ENCODE data around the gene SNTA1. TPM values are rescaled to one million over a fixed set of nuclear protein-coding genes. Genes with fewer than 3 reads are reported as not detected.

The SNTA1 gene
- total RNA-seq, 1 experiment from 2014 or later, result 9.9 TPM

- H3K27ac ChIP-seq (ENCODE audit: insufficient read length, low read depth, low read length), result no peak overlapping the region
- H3K79me2 ChIP-seq (ENCODE audit: insufficient read depth, low read length), result no peaks in the 10 kb centered on the region
- H2BK15ac ChIP-seq (ENCODE audit: low read depth, low read length), result no peak overlapping the region
- Mint-ChIP-seq H3K27ac (no peak overlapping the region), H3K27me3 (ENCODE audit: low read depth) (no peaks in the 10 kb centered on the region), H3K36me3 (ENCODE audit: insufficient read depth in 1 of 3, low read depth in 3 of 3) (peaks cover 29 to 70% (median 48%) of the 10 kb centered on the region in 3 experiments), H3K4me1 (no peaks in the 10 kb centered on the region), H3K4me3 (no peak overlapping the region), H3K9me3 (no peaks in the 10 kb centered on the region)
- no peak overlapping the region for H3T11ph ChIP-seq (ENCODE audit: low read length)
- H3K4ac ChIP-seq (ENCODE audit: low read depth, low read length), result no peak overlapping the region
- H4K5ac ChIP-seq (ENCODE audit: insufficient read length, low read depth, low read length), result no peak overlapping the region
- no peak overlapping the region for H3K9ac ChIP-seq (ENCODE audit: extremely low read depth, insufficient read length, low read length)
- no peak overlapping the region for H3K56ac ChIP-seq (ENCODE audit: insufficient read length, low read depth, low read length)
- no peaks in the 10 kb centered on the region for H4K20me1 ChIP-seq (ENCODE audit: control insufficient read depth, insufficient read depth, insufficient read length)
- no peaks in the 10 kb centered on the region for H3K23me2 ChIP-seq (ENCODE audit: insufficient read length, low read depth, low read length, poor library complexity, severe bottlenecking)
- H2BK120ac ChIP-seq (ENCODE audit: low read depth, low read length, poor library complexity, severe bottlenecking), result no peak overlapping the region
- H2BK12ac ChIP-seq (ENCODE audit: insufficient read length, low read depth, low read length), result no peak overlapping the region
- no peak overlapping the region for H2BK20ac ChIP-seq (ENCODE audit: low read depth, low read length, poor library complexity, severe bottlenecking)
- H4K91ac ChIP-seq (ENCODE audit: insufficient read length, low read depth, low read length), result no peak overlapping the region
- no peaks in the 10 kb centered on the region for H3K4me1 ChIP-seq (ENCODE audit: insufficient read depth, low read length)
- no peak overlapping the region for H3K18ac ChIP-seq (ENCODE audit: insufficient read length, low read depth, low read length)
- no peak for TF ChIP-seq CTCF (conservative IDR thresholded peaks at IDR 0.05)
- no peak overlapping the region for H4K8ac ChIP-seq (replicated peaks; ENCODE audit: insufficient read length, low read depth, low read length)
- H3K14ac ChIP-seq (ENCODE audit: insufficient read depth, low read length), result no peak overlapping the region
- no peak overlapping the region for H2AK5ac ChIP-seq (ENCODE audit: insufficient read length, low read length)
- H2BK5ac ChIP-seq (ENCODE audit: insufficient read length, low read length), result no peak overlapping the region
- no peak overlapping the region for H2AFZ ChIP-seq (ENCODE audit: low read length)
- H3K79me1 ChIP-seq (ENCODE audit: insufficient read depth, low read depth, low read length, poor library complexity, severe bottlenecking), result no peaks in the 10 kb centered on the region
- no peaks in the 10 kb centered on the region for H3K27me3 ChIP-seq (ENCODE audit: insufficient read depth, low read length)
- WGBS (ENCODE audit: extremely low coverage, insufficient read length, low lambda C conversion rate), result no CpG with 5 or more reads among the region's 2 CpGs
- H3K9me3 ChIP-seq (ENCODE audit: control insufficient read depth, low read depth, low read length), result no peaks in the 10 kb centered on the region
- no peak overlapping the region for H3K4me2 ChIP-seq (ENCODE audit: insufficient read depth, insufficient read length, low read length)
- DNase-seq, result no peak
- no peak overlapping the region for H3K23ac ChIP-seq (ENCODE audit: insufficient read length, low read depth, low read length)
Observed at GRCh38 chr20:33377366-33377765, 66.2 kb downstream of the SNTA1 start.

Data from H9 (cell line).